Measurements from ENCODE around the gene RTKN2.
A peak's percentile ranks its signal among the peaks of the same experiment; 100 is the strongest.

DNA sequence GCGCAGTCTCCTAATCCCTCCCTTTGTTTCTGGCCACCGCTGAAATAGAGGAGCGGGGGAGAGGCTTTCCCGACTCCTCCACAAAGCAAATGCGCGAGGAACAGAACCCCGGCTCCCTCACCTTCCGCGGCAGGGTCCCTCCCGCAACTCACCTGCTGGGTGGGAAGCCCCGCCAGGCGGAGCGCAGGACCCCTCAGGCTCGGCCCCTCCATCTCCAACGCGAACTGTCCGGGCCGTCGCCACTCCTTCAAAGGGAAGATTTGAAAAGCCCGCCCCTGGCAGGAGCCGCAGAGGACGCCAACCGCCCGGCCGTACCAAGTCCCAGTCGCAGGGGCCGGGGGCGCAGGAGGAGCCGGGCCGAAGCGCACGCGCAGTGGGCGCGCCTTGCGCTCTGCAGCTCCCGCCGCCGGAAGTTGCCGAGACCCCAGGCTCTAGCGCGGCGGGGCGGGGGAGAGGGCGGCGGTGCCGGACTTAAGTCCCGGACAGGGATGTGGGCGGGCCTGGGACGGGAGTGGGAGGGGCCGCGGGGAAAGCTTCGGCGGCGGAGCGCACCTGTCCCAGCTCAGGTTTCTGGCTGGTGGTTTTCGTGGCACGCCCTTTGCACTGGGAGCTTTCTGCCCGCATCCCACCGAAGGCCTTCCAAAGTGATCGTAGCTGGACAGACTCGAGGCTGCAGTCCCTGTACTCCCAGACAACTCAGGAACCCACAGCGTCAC lies at the start of gene RTKN2:
- TF ChIP-seq, protein P1, sequence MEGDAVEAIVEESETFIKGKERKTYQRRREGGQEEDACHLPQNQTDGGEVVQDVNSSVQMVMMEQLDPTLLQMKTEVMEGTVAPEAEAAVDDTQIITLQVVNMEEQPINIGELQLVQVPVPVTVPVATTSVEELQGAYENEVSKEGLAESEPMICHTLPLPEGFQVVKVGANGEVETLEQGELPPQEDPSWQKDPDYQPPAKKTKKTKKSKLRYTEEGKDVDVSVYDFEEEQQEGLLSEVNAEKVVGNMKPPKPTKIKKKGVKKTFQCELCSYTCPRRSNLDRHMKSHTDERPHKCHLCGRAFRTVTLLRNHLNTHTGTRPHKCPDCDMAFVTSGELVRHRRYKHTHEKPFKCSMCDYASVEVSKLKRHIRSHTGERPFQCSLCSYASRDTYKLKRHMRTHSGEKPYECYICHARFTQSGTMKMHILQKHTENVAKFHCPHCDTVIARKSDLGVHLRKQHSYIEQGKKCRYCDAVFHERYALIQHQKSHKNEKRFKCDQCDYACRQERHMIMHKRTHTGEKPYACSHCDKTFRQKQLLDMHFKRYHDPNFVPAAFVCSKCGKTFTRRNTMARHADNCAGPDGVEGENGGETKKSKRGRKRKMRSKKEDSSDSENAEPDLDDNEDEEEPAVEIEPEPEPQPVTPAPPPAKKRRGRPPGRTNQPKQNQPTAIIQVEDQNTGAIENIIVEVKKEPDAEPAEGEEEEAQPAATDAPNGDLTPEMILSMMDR (IDR thresholded peaks at IDR 0.05 in 8 of 11, conservative IDR thresholded peaks at IDR 0.05 in 3 of 11): no peak
- TF ChIP-seq POLR2AphosphoS5 (IDR thresholded peaks at IDR 0.05): peak in 2 of 3 donors; percentile 49 to 73
- TF ChIP-seq POLR2A (IDR thresholded peaks at IDR 0.05): no peak
